SKM-1 treated with dmso at 0.1 percent for 144 hours (cell line): ENCODE results near the gene ARHGAP22.

ENCODE experiments used
- DNase-seq: peaks from one replicate; lab custom pipeline; 2025; ENCODE audit not compliant: unreplicated experiment; lab: John Stamatoyannopoulos, UW

ARHGAP22 gene

DNA sequence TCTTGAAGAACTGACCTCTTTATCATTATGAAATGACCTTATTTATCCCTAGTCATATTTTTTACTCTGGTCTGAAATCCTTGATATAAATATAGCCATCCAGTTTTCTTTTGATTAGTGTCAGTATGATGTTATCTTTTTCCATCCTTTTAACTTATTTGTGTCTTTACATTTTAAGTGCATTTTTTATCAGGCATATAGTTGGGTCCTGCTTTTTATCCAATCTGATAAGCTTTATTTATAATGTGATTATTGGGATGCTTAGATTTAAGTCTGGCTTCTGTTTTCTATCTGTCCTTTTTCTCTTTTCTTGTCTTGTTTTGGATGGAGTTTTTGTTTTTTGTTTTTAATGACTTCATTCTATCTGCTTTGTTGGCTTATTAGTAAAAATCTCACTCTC lies 119.2 kb downstream of the ARHGAP22 start:
- no peak for DNase-seq

DNA sequence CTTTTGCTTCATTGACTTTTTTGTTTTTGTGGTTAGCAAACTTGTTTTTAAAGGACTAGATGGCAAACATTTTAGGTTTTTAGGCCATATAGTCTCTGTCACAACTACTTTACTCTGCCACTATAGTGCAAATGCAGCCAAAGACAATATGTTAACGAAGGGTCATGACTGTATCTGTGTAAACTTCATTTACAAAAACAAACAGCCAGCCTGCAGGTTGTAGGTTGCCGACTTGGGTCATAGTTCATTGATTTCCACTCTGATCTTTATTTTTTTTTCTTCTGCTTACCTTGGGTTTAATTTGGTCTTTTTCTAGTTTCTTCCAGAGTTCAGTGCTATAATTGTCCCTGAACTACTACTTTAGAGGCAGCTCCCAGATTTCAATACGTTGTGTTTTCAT lies 120.0 kb downstream of the ARHGAP22 start:
- no peak for DNase-seq

DNA sequence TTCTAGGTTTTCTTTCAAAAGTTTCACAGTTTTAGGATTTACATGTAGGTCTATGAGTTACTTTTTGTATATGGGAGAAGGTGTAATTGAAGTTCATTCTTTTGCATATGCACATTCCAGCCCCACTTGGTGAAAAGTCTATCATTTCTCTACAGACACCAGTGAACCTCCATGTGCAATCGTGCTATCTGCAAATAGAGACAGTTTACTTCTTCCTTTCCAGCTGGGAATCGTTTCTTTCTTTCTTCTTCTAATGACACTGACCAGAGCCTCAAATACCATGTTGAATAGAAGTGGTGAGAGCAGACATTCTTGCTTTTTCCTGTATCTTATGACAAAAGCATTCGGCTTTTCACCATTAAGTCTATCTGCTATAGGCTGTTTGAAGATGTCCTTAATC lies 122.7 kb downstream of the ARHGAP22 start:
- no peak for DNase-seq

DNA sequence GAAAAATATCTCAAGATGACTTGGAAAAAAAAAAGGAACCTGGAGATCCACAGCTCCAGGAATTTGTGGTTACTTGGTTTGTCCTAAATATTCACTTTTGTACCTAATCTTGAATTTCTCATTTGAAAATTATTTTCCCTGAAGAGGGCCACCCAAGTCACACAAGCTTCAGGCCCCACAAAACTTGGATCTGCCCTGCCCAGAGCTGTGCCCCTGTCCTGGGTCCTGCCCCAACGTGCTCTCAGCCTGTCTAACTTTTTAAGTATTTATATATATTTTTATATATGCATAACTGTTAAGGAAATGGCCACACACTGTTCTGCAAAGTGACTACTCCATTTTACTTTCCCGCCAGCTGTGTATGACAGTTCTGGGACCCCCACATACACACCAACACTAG lies 123.5 kb downstream of the ARHGAP22 start:
- DNase-seq, result no peak

DNA sequence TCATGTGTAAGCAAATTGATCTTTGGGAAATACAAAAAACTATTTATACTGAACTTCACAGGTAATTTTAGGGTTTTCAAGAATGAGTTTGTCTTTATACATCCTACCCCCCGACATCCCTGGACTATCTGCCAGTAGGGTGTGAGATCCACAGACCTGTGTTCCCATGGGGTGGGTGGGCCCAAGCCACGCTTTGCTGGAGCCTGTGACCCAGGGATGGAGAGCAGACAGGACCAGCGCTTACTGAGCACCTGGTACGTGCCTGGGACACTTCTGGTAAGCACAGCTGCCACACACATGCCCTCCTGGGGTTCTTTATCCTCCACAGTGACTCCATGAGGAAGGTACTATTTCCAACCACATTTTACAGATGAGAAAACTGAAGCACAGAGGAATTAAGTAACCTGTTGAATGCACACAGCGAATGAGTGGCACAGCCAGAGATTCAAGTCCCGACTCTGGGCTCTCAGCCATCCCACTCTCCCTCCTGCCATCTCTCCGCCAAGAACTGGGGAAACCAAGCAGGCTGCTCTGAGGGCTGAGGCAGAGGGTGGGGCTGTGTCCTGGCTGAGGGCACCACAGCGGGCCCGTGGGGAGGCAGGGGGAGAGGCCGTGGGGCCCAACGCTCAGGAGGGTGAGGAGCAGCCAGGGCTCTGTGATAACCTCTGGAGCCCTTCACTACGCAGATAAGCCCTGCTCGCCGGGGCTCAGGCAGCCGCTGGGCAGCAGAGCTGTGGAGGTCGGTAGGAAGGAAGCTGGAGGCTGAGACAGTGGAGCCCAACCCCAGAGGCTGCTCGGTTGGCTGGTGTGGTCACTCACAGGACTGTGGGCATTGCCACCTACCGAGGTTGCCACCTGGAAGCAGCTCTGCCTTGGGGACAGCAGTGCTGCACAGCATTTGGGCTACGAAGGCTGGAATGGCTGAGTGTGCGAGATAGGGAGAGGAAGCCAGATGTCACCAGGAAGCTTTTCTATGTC lies 124.2 kb downstream of the ARHGAP22 start:
- DNase-seq, result no peak

DNA sequence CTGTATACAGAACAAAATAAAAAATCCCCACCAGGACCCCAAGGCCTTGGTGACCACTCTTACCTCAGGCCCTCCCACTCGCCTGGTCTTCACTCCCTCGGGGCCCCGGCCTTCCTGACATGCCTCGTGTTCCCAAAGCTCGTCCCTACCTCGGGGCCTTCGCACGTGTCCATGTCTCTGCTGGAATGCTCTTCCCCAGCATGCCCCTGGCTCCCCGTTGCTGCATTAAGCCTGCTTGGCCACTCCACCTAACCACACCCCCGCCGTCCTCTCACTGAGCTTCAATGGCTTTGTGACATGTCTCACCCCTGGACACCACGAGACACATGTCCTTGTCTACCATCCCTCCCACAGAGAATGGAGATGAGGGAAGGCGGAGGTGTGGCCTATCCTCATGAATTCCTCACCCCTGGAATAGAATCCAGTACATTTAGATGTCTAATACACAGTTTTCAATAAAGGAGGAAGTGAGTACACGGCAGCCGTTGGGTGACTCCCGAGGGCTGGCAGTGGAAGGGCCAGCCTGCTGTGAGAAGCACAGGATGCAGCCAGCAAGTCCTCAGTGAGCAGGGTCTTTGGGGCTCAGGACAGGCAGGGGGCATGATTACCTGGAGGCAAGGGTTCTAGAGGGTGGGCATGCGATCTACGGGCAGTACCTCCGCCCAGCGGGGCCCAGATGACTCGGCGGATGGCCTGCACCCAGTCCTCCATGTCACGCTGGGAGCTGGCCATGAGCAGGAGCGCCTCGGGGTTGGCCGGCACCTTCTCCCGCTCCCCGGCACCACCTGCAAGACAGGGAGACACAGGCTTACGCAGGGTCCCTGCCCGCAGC lies 125.7 kb downstream of the ARHGAP22 start:
- DNase-seq, result no peak

DNA sequence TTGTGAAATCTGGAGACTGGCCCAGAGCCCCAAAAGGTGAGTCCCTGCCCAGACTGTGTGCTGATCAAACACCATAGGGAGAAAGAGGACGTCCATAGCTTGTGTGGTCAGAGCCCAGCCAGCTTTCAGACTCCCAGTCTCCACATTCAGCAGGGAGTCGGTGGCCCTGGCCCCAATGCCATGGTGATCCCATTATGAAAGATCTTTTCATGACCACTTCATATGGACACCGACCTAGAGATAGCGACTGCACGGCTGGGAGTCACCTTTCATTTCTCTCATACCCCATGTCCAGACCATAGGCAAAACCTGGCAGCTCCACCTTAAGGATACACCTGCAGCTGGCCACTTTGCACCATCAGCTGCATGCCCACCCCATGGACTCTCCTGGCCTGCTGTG lies 126.4 kb downstream of the ARHGAP22 start:
- DNase-seq, result no peak

DNA sequence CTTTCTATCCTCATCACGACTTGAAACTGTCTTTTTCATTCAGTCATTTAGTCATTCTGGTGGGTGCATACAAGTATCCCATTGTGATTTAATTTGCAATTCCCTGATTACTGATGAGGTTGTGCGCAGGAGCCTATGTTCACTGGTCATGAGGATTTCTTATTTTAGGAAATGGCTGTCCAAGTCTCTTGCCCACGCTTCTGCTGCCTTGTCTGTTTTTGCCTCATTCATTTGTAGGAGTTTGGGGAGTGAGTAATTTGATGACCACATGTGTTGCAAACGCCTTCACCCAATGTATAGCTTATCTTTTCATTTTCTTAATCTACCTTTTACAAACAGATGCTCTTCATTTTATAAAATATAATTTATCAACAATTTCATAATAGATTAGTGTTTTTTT lies 127.3 kb downstream of the ARHGAP22 start:
- no peak for DNase-seq

DNA sequence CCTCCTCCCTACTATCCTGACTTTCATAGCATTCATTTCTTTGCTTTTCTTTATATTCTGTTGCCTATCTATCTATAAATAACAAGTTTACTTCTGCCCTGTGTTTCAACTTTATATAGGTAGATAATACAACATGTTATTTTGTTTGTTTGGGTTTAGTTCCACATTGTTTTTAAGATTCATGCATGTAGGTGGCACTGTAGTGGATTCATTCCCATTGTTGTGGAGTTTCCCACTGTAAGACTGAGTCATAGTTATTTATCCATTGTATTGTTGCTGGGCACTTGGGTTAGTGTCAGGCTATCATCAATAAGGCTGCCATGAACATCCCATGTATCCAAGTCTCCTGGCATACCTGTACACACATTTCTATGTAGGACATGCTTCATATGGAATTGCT lies 127.7 kb downstream of the ARHGAP22 start:
- DNase-seq, result no peak

DNA sequence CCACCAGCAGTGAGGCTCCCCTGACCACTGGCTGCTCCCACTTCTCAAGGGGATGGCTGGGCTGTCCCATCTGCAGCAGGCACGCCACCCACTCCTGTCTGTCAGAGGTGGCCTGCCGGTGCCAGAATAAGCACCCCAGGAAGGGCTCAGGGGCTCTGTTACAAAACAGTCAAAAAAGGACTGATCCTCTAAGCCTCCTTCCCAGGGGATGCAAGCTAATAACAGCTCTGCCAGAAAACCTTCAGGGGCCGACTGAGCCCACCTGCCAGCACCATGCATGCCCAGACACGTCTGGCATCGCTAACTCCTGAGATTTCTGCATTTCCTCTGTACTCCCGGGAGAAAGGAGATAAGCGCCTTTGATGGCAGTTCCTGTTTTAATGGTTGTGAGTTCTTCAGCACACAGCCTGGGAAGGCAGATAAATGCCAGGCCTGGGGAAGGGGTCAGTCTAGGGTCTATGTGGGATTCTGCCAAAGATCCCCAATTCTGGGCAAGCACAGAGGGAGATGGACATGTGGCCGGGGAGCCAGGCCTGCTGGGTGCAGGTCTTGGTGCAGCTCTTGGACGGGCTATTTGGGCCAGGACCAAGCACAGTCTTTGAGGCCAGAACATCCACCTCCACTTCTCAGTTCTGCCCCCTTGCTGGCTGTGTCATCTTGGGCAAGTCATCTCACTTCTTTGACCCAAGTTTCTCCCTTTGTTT lies 128.4 kb downstream of the ARHGAP22 start:
- DNase-seq, result no peak

DNA sequence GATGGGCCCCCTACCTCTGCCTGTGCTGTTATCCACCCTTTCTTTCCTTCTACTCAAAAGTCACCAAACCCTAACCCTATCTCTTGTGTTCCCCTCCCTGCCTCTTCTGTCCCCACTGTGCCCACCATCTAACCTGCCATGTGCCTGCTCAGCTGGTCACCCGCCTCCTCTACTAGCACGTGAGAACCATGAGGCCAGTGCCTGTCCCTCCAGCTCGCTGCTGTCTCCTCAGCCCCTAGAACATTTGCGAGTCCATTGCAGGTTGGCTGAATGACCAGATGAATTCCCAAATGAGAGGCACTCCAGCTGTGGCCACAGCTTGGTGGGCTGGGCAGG lies 129.0 kb downstream of the ARHGAP22 start:
- no peak for DNase-seq

DNA sequence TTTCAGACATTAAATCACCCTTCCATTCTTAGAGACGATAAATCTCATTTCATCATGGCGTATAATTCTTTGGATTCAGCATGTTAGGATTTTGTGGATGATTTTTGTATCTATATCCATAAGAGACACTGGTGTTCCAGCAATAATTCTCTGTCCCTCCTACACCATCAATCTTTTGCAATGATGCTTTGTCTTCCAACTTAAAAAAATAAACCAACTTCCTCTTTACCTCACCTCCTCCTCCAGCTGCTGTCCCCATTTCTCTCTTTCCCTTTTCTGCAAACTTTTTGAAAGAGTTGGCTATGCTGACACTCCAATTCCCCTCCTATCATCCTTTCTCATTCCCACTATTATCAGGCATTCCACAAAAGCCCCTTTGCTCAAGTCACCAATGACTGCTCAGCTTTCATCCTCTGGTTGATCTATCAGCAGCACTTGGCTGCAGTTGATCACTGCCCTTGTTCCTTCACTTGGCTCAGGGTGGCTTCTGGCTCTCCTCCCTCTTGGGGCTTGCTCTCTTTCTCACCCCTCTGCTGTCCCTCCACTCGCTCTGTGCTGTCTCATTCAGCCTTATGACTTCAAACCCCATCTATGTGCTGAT lies 130.0 kb downstream of the ARHGAP22 start:
- DNase-seq, result peak; percentile 53

DNA sequence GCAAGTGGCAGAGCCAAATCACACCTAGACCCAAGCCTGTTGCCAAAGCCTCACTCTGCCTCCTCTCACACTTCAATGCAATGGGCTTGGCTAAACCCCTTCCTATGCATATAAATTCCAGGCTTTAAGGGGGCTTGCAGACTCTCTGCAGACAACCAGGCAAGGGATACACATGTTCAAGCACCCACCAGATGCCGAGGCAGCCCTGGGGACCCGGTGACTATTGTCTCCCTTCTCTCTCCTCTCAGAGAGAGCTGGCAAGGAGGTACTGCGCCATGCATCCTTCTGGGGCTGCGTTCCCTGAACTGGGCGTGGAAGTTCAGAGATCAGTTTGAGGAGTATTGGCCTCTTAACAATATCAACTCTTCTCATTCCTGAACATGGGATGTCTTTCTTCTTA lies 131.2 kb downstream of the ARHGAP22 start:
- no peak for DNase-seq

DNA sequence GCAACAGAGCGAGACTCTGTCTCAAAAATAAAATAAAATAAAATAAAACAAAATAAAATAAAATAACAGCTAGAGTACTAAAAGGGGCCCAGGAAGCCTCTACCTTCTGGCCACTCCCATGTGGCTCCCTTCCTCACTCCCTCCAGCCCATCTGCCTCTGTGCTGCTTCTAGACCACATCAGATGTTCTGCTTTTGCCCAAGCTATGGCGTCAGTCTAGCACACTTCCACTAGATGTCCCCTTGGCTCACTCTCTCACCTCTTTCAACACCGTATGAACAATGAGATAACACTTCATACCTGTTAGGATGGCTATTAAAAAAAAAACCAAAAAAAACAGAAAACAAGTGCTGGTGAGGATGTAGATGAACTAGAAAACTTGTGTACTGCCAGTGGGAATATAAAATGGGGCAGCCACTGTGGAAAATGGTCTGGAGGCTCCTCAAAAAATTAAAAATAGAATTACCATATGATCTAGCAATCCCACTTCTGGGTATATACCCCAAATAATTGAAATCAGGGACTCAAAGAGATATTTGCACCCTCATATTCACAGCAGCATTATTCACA lies 132.3 kb downstream of the ARHGAP22 start:
- DNase-seq, result peak; percentile 43

DNA sequence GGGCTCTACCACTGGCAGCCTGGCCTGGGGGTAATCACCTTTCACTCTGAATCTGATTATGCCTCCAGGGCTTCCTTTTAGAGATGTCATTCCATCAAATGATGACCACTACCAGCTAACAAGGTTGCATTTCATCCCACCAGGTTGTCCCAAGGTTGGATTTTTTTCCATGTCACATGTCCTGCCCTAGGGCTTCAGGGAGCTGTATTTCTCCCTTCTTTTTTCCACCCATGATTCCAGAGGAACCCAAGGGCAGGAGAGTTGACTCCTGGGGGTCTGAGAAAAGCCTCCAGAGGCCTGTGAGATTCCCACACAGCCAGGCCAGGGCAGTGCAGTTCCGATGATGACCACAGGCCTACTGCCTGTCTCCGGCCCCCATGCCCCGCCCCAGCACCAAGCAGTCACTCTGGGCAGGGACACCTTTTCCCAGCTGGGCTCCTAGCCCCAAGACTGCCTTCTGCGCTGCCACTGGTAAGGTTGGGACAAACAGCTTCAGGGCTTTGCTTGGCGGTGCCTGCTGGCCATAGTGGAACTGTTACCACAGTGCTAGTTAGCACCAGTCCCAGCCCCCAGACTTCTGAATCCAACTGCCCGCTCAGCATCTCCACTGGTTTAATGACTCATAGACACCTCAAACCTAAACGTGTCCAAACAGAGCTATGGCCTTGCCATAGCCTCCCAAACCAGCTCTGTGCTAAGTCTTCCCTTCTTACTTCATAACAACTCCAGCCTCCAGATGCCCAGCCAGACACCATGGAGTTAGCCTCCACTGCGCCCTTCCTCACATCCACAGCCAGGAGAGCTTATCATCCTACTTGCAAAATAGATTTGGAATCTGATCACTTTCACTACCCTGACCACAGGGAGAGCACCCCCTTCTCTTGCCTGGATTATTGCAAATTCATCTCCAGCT lies 133.7 kb downstream of the ARHGAP22 start:
- DNase-seq, result no peak

DNA sequence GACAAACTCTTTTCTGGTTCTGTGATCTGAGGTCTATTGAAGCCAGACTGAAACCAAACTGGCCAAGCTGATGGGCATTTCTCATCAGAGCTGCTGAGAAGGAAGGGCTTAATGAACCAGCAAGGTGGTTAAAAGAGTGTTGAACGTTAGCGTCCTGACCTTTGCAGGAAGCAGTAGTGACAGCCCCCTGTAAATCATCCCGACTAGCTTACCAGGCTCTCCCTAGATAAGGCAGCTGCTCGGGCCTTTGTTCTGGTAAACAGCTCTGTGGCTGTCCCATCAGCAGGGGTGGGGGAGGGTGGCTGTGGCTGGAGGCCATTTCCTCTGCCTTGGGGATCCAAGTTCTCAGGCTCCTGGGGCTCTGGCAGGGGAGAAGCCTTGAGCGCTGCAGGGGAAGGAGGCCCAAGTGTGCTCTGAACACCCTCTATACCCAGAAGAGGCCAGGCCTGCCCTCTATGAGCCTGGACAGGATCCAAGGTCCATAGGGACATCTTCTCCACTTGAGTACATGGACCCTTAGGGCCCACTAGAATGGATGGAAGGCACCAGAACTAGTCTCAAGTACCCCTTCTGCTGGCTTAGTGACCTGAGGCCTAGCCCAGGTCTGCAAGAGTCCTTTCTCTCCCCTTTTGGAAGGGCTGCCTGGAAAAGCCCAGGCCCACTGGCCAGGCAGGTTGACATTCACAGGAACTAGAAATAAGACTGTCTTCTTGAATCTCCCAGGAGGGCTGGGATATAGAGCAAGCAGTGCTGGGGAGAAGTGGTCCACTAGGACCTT lies 134.6 kb downstream of the ARHGAP22 start:
- no peak for DNase-seq

DNA sequence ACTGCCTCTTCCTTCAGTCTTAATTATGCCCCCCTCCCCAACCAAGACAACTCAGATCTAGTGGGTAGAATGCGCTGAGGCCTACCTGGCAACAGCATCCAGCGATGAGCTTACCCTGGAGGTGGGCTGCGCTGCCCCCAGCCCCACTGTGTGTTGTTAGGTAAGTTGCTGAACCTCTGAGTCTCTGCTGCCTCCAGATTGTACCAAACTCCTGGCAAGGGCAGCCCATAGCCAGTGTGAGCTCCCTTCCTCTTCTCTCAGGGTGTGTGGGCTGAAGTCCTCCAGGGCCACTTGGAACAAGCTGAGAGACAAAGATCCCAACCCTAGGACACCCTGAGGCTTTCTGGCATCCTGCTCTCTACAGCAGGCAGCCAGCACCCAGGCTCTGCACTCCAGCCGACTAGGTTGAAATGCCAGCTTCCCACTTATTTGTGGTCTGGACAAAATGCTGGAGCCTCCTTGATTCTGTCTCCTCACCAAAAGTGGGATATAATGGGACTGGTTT lies 135.3 kb downstream of the ARHGAP22 start:
- DNase-seq, result no peak

DNA sequence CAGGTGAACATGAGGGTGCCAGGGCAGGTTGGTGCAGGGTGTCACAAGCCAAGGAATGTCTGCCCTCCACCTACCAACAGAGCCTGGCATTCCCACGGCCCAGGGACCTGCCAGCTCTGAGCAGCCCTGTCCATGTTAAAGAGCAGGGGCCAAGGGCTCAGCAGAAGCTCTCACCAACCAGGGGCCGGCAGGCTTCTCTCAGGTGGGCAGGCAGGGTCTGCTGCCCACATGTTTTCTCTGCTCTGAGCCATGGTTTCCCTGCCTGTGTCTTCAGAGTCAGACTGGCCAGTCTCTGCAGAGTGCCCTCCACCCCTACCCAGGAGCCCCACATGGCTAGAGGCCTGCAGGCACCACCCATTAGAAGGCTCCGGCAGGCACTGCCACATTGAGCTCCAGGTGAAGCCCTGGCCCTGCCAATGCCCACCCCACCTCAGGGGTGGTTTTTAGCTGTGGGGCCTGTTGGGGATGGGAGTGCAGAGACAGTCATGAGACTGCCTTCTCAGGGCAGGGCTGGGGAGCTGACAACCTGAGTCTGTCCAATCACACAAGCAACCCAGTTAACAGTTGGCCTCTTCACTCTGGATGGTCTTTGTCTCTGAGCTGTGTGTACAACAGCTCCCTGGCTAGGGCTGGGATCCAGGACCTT lies 135.9 kb downstream of the ARHGAP22 start:
- no peak for DNase-seq
